ENCODE results near the gene RPL38.

Gene RPL38

GRCh38 chr17:74249590-74250270, 46.3 kb downstream of the RPL38 start:
- DNase-seq (ENCODE audit: low spot score), result no peak

- no peak for DNase-seq (ENCODE audit: low spot score)
These were observed 47.0 kb downstream of the RPL38 start for GRCh38 chr17:74250324-74250995.

GRCh38 chr17:74251051-74251450, 47.6 kb downstream of the RPL38 start:
- DNase-seq (ENCODE audit: low spot score), result no peak

- DNase-seq (ENCODE audit: low spot score), result no peak
These were observed 48.1 kb downstream of the RPL38 start for GRCh38 chr17:74251569-74251968.

- DNase-seq (ENCODE audit: low spot score), result no peak
These were observed 48.7 kb downstream of the RPL38 start for GRCh38 chr17:74252211-74252610.

- DNase-seq (ENCODE audit: low spot score), result no peak
These were observed 49.6 kb downstream of the RPL38 start for GRCh38 chr17:74253036-74253435.

- DNase-seq (ENCODE audit: low spot score), result no peak
These were observed 53.8 kb downstream of the RPL38 start for GRCh38 chr17:74257311-74257710.

GRCh38 chr17:74259667-74260524, 56.4 kb downstream of the RPL38 start:
- DNase-seq (ENCODE audit: low spot score), result no peak

All from NAMALWA (cell line).